ENCODE results near the gene MCF2L.
A peak's percentile ranks its signal among the peaks of the same experiment; 100 is the strongest.

Gene MCF2L

DNA sequence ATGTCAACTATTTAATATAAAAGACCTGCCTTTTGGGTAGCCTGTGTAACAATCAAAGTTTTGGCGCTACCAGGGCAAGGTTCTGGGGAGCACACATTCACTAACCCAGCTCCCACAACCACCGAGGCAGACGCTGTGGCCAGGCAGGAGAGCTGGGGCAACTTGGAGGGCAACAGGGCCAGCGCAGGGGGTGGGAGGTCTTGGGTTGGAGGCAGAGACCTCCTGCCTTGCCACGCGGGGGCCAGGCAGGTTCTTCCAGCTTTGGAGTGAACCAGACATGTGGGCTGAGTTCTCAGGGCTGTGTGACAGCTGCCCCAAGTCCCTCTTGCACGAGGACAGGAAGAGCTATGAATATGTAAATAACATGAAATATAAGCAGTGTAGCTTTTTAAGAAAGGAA is 30.3 kb upstream of the MCF2L start:
- TF ChIP-seq, protein P1, sequence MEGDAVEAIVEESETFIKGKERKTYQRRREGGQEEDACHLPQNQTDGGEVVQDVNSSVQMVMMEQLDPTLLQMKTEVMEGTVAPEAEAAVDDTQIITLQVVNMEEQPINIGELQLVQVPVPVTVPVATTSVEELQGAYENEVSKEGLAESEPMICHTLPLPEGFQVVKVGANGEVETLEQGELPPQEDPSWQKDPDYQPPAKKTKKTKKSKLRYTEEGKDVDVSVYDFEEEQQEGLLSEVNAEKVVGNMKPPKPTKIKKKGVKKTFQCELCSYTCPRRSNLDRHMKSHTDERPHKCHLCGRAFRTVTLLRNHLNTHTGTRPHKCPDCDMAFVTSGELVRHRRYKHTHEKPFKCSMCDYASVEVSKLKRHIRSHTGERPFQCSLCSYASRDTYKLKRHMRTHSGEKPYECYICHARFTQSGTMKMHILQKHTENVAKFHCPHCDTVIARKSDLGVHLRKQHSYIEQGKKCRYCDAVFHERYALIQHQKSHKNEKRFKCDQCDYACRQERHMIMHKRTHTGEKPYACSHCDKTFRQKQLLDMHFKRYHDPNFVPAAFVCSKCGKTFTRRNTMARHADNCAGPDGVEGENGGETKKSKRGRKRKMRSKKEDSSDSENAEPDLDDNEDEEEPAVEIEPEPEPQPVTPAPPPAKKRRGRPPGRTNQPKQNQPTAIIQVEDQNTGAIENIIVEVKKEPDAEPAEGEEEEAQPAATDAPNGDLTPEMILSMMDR (IDR thresholded peaks at IDR 0.05) = no peak

DNA sequence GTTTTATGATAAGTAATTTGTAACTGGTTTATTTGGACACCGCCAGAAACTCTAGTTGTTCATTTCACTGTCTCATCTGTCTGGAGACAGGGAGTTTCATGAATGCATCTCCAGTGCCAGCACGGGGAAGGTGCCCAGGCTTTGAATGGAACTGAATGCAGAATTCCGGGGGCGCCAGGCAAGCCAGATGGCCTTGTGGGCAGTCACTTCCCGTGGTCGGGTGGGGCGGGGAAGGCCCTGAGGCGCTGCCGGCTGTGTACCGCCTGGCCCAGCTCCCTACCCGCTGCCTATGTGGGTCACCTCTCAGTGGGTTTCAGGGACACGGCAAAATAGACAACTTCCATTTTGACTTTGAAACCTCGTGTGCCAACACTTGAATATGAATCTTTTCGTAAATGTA is 28.8 kb upstream of the MCF2L start:
- TF ChIP-seq, protein P1 (IDR thresholded peaks at IDR 0.05) = no peak

DNA sequence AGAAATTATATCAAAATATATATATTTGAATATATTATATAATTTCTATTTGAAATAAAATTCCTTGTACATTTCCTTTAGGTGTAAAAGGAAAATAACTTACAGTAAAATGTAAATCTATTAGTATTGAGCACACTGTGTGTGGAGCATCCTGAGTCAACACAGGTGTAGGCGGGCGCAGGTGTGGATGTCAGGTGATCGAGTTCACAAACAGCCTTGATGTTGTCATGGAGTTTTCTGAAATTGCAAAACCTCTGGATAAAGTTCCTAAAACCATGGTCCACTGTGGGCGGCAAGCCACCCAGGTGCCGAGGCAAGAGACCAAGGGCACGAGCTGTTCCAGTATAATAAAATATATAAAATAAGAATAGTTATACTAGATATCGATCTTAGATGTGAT is 27.7 kb upstream of the MCF2L start:
- TF ChIP-seq, protein P1 (IDR thresholded peaks at IDR 0.05) = no peak

DNA sequence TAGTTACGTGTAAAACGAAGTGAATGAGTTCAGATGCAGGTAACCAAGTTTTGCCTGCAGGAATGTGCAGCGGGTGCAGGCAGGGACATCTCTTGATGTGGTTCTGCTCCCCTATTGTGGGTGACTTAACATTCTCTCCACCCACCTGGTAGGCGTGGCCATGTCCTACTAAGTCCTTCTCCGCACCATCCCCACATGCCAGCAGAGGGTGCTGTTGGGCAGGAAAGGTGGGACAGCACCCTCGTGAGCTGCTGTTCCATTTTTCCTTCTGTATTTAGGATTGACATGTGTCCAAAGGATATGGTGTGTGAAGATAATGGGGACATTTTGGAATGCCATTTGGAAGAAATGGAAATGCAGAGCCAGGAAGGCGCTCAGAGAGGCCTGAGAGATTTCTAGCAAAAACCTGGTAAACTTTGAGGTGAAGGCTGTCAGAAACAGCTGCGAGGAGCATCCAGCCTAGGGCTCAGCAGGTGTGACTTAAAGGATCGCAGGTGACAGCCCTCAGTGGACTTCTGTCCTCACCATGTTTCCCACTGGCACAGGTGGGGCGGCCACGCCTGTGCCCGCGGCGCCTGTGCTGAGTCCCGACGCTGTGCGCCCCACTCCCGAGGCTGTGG is 26.2 kb upstream of the MCF2L start:
- TF ChIP-seq, protein P1 (IDR thresholded peaks at IDR 0.05) = peak; percentile 88

DNA sequence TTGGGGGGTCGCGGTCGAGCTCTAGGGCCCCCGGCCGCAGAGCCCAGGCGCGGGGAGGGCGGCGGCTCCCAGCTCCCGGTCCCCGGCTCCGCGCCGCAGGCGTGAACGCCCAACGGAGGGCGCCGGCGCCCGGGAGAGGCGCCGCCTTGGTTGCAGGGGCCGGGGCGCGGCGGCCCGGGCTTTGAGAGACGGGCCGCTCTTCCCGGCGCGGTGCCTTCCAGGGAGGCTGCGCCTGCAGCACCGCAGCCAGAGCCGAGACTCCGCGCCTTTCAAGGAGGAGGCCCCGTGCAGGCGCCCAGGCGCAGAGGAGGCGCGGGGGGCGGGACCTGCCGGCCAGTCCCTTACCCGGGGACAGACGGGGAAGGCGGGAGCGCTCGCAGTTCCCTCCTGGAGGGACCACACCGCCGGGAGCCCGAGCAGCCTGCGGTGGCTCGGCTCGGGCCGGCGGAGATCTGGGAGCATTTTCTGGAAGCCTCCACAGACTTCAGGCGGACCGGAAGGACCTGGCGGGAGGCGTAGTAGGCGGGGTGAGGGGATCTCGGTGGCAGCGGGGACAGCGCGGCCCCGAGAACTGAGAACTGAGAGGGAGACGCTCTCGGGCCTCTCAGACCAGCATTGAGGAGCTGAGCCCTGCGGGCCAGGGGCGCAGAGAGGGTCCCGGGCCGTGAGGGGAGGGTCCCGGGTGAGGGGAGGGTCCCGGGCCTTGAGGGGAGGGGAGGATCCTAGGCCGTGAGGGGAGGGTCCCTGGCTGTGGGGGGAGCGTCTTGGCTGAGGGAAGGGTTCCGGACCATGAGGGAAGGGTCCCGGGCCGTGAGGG is 25.5 kb upstream of the MCF2L start:
- TF ChIP-seq, protein P1 (IDR thresholded peaks at IDR 0.05) = no peak

DNA sequence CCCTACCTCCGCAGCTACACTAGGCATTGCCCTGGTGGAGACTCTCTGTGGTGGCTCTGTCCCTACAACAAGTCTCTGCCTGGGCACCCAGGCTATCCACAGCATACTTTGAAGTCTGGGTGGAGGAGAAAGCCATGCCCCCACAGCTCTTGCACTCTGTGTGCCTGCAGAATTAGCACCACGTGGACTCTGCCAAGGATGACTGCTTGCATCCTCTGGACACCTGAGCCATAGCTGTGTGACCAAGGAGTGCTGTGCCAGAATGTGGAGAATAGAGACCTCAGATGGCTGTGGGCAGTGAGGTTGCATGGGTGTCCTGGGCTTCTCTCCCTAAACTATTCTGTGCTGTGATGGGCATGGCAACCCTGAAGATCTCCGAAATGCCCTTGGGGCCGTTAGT is 21.2 kb upstream of the MCF2L start:
- TF ChIP-seq, protein P1 (IDR thresholded peaks at IDR 0.05) = no peak

DNA sequence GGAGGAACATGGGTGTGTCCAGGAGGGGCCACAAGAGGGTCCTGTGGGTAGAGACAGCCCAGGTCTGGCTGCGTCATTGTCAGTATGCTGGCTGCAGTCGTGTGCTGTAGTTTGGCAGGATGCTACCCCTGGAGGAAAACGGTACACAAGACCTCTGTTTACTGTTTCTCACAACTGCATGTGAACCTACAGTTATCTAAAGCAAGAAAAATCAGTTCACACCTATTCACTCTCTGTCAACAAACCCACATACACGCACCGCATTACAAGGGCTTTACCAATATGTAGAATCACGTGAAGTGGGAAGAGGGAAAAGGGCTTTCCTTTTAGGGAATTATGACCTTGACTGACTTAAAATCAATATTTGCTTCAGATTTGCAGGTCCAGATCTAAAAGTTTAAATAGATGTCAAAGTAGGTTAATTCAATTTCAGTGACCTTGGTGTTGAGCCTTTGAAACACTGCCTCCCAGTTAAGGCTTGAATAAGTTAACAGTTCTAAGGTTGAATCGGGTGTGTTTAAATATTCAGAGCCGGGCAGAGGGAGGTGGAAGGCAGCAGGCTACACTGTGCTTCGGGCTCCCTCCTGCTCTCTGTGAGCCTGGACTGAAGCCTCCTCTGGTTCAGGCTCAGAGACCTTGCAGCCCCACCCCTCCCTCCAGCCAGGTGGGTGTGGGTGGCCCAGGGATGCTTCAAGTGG is 17.2 kb upstream of the MCF2L start:
- TF ChIP-seq, protein P1 (IDR thresholded peaks at IDR 0.05) = no peak

All from LNCAP (cell line).